Left lobe of liver (tissue), 2 donors: Measurements from ENCODE around the gene UBE2J2. TPM values are rescaled to one million over a fixed set of nuclear protein-coding genes. Genes with fewer than 3 reads are reported as not detected.

Experiments
- ATAC-seq: fragments of 200-7000 bp; cut with Tn5 transposase; one replicate; pipeline ENCODE4 v1.9.1; 2020; ENCODE audit warnings: mild to moderate bottlenecking, moderate library complexity
- DNase-seq: peaks from one replicate; pipeline ENCODE4 v3.0.0-alpha.2; 2020; ENCODE audit warnings: low spot score
- total RNA-seq: library from RNA; stranded (reverse); gene quantifications from one replicate; pipeline ENCODE4 v1.2.1, GENCODE V29; 2021
- donor health status: DM: no; HTN: no; CAD: no; lungs with moderate emphysema.
- donor health status: DM: no; HTN: yes; CAD: no.

UBE2J2 gene
- total RNA-seq, 1 donor from 2014 or later, result 27.6 TPM

GRCh38 chr1:1231400-1232207 lies 42.0 kb downstream of the UBE2J2 start, which contains the start of gene SDF4:
SDF4 (minus strand) TSS chr1:1232001; CDS start chr1:1228772, 3,229 bp downstream.
- peak; percentile 91 for ATAC-seq
- peak; percentile 97 for DNase-seq

DNA sequence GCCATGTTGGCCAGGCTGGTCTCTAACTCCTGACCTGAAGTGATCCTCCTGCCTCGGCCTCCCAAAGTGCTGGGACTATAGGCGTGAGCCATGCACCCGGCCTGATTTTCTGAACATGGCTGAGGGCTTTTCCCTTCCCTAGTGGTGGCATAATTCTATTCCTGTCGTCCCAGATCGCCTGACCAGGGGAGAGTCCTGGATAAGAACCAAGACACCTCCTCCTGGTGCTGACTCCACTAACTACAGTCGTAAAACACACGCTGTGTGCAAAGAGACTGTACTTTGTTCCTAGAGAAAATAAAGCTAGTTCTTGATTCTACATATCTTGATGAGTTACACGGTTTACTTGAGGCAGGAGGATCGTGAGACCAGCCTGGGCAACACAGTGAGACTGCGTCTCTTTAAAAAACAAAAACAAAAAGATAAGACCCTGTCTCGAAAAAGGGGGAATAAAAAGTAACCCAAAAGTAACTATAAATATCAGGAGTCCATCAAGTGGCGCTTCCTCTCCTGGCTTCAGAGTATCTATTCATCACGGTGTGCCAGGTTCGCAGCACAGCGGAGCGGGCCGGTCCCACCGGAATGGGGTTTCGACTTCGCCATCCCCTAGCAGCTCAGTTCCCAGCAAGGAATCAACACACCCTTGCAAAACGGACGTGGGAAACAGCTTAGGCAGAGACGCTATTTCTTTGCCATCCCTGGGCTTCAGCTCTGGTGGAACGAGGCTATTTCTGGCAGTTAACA lies 42.8 kb downstream of the UBE2J2 start:
- ATAC-seq (peak; percentile 64), DNase-seq (peak; percentile 57)

- ATAC-seq (no peak), DNase-seq (no peak)
Observed at GRCh38 chr1:1229770-1230169, 43.9 kb downstream of the UBE2J2 start.

DNA sequence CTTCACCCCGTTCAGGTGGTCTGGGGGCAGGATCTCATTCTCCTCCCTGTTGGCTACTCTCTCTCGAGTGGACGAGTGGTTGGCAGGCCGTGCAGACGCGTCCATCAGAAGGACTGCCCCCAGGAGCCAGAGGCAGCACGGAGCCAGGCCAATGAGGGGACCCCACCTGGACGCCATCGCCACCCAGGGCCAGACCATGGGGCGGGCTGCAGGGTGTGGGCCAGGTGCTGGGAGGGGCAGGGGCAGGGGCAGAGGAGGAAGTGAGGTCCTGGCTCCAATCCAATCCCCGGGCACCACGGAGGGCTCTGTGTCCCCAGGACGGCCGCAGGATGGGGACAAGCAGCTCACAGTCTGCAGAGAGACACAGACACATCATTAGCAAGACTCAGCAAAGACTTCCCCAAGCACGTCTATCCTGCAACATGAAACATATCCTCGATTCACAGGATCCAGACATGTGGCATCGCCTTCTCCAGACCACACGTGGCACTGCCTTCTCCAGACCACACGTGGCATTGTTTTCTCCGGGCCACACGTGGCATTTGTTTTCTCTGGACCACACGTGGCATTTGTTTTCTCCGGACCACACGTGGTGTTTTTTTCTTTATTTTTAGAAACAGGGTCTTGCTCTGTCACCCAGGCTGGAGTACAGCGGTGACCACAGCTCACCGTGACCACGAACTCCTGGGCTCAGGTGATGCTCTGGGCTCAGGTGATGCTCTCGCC lies 44.9 kb downstream of the UBE2J2 start:
- ATAC-seq (no peak), DNase-seq (no peak)

DNA sequence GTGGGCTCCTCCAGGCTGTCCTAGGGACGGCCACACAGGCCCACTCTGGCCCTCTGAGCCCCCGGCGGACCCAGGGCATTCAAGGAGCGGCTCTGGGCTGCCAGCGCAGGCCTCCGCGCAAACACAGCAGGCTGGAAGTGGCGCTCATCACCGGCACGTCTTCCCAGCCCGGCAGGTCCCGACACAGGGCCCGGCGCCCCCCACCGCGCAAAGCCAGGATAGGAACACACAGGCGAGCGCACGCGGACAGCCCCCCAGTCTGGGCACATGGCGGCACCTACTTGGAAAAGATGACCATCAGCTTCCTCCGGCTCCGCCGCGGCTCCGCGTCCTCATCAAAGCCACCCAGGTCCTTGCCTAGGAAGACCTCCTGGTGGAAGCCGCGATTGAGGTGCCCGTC lies 45.5 kb downstream of the UBE2J2 start:
- no peak for ATAC-seq

GRCh38 chr1:1227386-1227785 lies 46.3 kb downstream of the UBE2J2 start:
- ATAC-seq (no peak), DNase-seq (no peak)

More for the DNA sequence above, 45.5 kb downstream of the UBE2J2 start:
- no peak for DNase-seq

DNA sequence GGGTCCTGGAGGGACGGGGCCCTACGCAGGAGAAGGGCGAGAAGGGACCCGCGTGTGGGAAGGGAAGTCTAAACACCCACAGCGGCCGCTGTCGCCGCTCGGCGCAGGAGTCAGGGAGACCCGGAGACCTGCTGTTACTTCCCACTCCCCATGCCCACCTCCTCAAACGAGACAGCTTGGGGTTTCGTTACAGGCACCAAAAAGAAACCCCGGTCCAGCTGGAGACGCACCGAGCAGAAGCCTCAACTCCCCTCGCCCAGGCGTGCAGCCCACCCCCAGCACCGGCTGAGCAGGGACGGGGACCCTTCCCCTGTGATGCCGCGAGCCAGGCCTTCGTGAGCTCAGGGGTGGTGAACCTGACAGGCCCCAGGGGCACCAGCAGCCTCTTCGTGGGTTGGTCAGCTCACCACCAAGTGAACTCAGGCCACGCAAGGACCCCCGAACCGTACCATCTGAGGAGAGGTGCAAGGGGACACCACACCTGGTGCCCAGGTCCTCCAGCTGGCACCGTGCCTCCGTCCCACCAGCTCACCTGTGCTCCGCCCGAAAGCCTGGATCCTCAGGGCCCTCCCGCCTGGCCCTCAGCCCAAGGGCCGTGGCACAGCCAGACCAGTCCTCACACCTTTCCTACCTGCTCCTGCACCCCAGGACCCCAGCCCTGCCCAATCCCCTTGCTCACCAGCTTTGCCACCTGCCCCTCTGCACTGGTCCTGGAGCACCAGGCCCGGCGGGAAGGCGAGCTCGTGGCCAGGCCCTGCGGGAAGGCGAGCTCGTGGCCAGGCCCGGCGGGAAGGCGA lies 46.9 kb downstream of the UBE2J2 start:
- DNase-seq, result no peak

DNA sequence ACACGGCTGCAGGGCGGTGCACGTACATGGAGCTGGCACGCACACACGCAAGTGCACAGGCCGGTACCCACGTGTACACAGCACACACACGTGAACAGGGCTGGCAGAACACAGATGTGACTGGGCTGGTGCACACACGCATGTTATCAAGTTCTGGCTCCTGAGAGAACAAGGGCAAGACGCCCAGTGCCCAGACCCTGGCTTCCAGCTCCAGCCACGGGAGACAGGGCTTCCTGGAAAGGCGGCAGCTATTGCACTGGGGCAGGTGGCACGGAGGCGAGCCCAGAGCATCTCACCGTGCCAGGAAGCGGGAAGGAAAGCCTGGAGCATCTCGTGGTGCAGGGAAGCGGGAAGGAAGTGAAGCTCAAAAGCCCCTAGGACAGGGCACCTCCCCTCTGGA lies 47.7 kb downstream of the UBE2J2 start:
- ATAC-seq, result no peak
- no peak for DNase-seq

More for the DNA sequence above, 46.9 kb downstream of the UBE2J2 start:
- no peak for ATAC-seq

GRCh38 chr1:1225238-1225845 lies 48.3 kb downstream of the UBE2J2 start:
- ATAC-seq (peak; percentile 25), DNase-seq (no peak)

DNA sequence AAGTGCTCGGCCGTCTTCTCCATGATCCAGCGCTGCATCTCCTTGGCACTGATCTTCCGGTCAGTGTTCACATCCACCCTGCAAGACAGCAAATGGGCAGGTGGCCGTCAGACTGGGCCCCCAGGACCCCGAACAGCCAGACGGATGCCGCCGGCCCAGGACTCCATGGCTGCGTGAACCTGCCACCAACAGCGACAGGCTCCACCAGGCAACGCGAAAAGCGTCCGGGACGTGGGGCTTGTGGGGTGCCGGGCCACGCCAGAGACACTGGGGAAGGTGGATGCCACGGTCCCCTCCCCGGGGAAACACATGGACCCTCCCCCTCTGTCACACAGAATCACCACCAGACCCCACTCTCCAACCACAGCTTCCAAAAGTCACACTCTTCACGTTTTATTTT lies 49.8 kb downstream of the UBE2J2 start:
- DNase-seq (no peak), ATAC-seq (no peak)

- no peak for ATAC-seq
- DNase-seq, result no peak
Observed at GRCh38 chr1:1223321-1223720, 50.3 kb downstream of the UBE2J2 start.

DNA sequence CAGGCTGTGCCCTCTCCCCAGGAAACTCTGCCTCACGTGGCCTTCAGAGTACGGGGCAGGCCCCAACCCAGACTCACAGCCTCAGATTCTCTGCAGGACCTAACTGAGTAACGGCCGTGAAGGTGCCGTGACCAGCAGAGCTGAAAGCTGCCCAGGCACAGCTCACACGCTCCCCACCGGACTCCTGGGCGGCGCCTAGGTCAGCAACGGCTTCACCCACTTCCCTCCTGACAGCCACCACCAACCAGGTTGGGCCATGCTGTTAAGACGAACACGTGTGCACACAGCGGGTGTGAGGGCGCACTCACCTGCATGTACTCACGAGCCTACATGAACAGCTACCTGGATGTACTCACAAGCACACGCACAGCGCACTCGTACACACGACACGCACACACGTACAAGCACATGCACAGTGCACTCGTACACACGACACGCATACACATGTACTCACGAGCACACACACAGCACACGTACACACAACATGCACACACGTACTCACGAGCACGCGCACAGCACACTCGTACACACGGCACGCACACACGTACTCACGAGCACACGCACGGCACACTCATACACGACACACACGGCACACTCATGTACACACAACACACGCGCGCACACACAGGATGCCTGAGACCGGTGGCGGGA lies 51.0 kb downstream of the UBE2J2 start:
- DNase-seq (no peak), ATAC-seq (no peak)

DNA sequence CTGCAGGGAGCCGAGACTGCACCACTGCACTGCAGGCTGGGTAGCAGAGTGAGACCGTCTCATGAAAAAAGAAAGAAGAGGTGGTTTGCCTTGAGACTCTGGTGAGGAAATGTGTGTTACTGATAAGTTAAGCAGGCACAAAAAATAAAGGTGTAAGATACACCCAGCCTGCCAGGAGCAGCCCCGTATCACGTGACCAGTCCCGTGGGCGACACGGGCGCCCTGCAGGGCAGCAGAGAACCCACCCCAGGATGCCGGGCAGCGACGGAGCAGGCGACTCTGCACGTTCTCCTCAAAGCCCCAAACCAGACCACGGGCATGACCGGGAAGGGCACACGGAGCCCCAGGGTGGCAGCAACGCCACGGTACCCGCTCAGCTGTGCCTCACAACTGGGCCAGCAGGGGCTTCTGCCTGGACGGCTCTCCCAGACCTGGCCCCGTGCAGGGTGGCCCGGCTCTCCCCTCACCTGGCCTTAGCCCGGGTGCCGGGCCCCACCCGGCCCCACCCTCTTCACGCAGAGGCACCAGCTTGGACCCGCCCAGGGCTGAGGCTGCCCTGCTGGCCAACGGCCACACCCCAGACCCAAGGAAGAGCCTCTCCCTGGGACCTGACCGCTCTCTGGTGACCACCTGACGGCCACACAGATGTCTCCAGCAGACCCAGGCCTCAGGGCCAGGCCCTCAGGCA lies 51.6 kb downstream of the UBE2J2 start:
- no peak for DNase-seq
- ATAC-seq, result no peak

DNA sequence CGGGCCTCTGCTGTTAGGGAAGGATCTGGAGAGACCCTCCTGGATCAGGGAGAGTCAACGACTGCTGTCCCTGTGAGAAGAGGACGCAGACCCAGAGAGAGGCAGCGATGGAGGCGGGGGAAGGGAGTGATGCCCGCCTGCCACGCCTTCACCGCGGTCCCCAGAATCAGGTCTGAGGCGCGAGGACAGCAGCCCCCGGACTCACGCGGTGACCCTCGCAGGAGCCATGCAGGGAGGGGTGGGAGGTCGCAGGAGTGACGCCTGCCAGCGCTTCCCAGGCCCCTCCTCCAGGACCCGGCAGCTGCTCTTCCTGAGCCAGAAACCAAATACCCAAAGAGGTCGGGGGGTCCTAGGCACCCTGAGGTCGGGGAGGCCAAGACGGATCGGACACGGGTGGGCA lies 53.5 kb downstream of the UBE2J2 start:
- ATAC-seq, result no peak
- DNase-seq, result no peak

DNA sequence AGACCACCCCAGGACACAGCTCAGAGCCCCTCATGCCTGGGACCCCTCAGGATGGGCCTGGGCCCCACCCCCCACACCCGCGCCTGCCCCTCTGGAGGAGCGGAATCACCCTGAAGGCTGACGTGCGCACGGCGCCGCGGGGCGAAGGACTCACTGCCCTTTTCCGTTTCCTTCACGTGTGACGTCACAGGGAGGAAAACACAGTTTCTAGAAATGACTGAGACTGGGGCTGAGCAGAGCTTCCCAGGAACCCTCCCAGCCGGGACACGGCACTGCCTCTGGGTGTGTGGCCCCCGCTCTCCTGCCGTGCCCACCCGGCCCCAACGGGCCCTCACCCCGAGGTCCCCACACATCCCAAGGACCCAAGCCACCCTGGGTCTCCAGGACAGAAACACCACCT lies 54.3 kb downstream of the UBE2J2 start:
- no peak for ATAC-seq
- no peak for DNase-seq

DNA sequence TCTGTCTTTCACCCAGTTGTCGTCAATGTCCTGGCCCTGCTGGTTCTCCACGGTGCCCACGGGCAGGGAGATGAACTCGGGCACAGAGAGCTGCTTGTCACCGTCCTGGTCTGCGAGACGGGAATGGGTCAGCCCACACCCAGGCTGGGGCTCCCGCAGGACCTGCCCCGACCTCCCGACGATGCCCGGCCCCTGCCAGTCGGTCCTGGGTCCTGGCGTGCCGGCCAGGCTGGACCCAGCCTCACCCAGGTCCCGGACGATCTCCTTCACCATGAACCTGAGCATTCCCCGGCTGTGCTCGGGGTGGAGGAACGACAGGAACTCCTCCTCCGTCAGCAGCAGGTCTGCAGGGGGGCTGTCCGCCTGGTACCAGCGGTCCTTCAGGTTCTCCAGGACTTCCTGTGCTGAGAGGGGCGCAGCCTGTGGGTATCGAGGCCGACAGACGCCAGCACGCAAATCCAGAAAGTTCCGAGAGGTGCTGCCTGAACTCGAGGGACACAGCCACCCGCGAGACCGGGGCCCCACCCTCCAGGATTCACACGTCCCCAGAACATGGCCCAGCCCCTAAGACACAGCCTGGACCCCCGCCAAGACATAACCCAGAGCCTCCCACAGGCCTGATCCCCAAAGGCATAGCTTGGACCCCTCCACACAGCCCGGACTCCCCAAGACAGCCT lies 55.0 kb downstream of the UBE2J2 start:
- DNase-seq (no peak), ATAC-seq (no peak)

GRCh38 chr1:1217621-1218523 lies 55.8 kb downstream of the UBE2J2 start:
- ATAC-seq (no peak), DNase-seq (no peak)
